AG04450 (cell line): ENCODE data around the gene OR52N5. TPM values are rescaled to one million over a fixed set of nuclear protein-coding genes. Genes with fewer than 3 reads are reported as not detected.

Experiments used
- CTCF ChIA-PET: fragments of 300-600, 350-600 bp; formaldehyde crosslinking; extraction: SDS; loops from one replicate; lab custom pipeline; 2022; ENCODE audit warnings: antibody characterized with exemption, inconsistent platforms; lab: Charles Lee
- POLR2A ChIA-PET: fragments of 350-600 bp; formaldehyde crosslinking; extraction: SDS; loops from one replicate; lab custom pipeline; 2021; ENCODE audit warnings: antibody characterized with exemption, inconsistent platforms; lab: Yijun Ruan, JAX
- DNase-seq: peaks from one replicate; pipeline ENCODE4 v3.0.0-alpha.2; 2011; ENCODE audit warnings: low read depth, low spot score
- H3K27ac ChIP-seq: one replicate; pipeline ENCODE4 v1.5.1; 2012; ENCODE audit warnings: low read depth, low read length, control low read depth
- H3K27me3 ChIP-seq: one replicate; pipeline ENCODE4 v1.6.0; 2012; ENCODE audit warnings: low read length; ENCODE audit not compliant: control insufficient read depth, insufficient read depth
- H3K4me3 ChIP-seq: 2 replicates; pipeline ENCODE4 v1.5.1; 2011; ENCODE audit warnings: mild to moderate bottlenecking, low read depth, low read length, control low read depth
- H3K9me3 ChIP-seq: 2 replicates; pipeline ENCODE4 v1.5.1; 2012; ENCODE audit warnings: low read length; ENCODE audit not compliant: control insufficient read depth, insufficient read depth
- polyA plus RNA-seq: library from polyadenylated mRNA; depleted of rRNA; stranded (reverse); fragments of >200 nt; gene quantifications from 2 replicates; pipeline ENCODE4 v1.2.3, GENCODE V29; 2011; rRNA removed
- TF ChIP-seq, protein P1 (sequence below): IDR thresholded peaks from 2 replicates; pipeline ENCODE4 v1.5.1; 2011; ENCODE audit warnings: low read depth, low read length, control low read depth, inconsistent platforms

OR52N5 gene
- polyA plus RNA-seq, 1 experiment, result not detected

DNA sequence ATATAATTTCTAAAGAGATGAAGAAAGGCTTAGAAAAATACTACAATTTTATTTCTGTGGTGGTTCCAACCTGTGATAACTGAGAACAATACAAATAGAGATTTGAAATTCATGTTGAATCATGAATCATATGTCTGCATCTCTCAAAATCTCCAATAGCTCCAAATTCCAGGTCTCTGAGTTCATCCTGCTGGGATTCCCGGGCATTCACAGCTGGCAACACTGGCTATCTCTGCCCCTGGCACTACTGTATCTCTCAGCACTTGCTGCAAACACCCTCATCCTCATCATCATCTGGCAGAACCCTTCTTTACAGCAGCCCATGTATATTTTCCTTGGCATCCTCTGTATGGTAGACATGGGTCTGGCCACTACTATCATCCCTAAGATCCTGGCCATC lies 46.8 kb downstream of the OR52N5 start, which contains the start of gene OR56B1:
Gene OR56B1 (plus strand): TSS at position 53 of the 400 bp plus-strand sequence. CDS start 69 bp downstream, at position 122.
- ChIA-PET CTCF (interaction anchor here (0.6 kb wide), 1 partner anchor 37 kb away, joined by 3 read pairs; no protein-coding TSS in a partner anchor), POLR2A (no interaction called here)
- Histone ChIP-seq H3K27me3 (no peaks in the 10 kb centered on the region), H3K4me3 (no peak within 1 kb of the TSS), H3K9me3 (no peaks in the 10 kb centered on the region), H3K27ac (no peak within 1 kb of the TSS)
- no peak for DNase-seq
- TF ChIP-seq, protein P1, sequence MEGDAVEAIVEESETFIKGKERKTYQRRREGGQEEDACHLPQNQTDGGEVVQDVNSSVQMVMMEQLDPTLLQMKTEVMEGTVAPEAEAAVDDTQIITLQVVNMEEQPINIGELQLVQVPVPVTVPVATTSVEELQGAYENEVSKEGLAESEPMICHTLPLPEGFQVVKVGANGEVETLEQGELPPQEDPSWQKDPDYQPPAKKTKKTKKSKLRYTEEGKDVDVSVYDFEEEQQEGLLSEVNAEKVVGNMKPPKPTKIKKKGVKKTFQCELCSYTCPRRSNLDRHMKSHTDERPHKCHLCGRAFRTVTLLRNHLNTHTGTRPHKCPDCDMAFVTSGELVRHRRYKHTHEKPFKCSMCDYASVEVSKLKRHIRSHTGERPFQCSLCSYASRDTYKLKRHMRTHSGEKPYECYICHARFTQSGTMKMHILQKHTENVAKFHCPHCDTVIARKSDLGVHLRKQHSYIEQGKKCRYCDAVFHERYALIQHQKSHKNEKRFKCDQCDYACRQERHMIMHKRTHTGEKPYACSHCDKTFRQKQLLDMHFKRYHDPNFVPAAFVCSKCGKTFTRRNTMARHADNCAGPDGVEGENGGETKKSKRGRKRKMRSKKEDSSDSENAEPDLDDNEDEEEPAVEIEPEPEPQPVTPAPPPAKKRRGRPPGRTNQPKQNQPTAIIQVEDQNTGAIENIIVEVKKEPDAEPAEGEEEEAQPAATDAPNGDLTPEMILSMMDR, result no peak

DNA sequence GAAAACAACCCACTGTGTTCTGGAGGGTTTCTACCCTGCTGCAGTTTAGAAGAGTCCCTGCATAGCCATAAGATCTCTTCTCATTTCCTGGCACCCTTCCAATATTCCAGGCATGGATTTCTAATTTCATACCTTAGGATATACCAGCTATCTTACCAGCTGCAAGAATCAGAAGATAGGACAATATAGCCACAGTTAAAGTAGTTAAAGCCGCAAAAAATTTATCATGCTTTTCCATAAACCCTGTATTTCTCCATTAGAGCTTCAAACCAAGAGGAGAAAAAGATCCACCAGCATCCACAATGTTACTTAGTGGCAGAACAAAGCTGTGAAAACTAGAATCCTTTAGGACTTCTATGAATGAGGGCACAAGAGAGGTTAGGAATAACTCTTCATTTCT lies 55.5 kb downstream of the OR52N5 start:
- POLR2A ChIA-PET, result no interaction called here
- Histone ChIP-seq H3K27ac (no peak overlapping the region), H3K9me3 (no peaks in the 10 kb centered on the region), H3K4me3 (no peak overlapping the region), H3K27me3 (peaks cover 3% of the 10 kb centered on the region)
- TF ChIP-seq, protein P1, result no peak
- no peak for DNase-seq
- CTCF ChIA-PET, result interaction anchor here (1.4 kb wide), 1 partner anchor 22 kb away, joined by 4 read pairs; no protein-coding TSS in a partner anchor

GRCh38 chr11:5726351-5726750 lies 56.8 kb downstream of the OR52N5 start:
- TF ChIP-seq, protein P1, result no peak
- CTCF ChIA-PET, result no interaction called here
- POLR2A ChIA-PET, result no interaction called here
- no peak for DNase-seq
- H3K4me3 ChIP-seq, result no peak overlapping the region
- H3K27ac ChIP-seq, result no peak overlapping the region
- peaks cover 3% of the 10 kb centered on the region for H3K27me3 ChIP-seq
- no peaks in the 10 kb centered on the region for H3K9me3 ChIP-seq

Other genes starting within 250 kb of the OR52N5 start
- 0.10 TPM in 1 of 2 replicates, not detected in the other for gene OR52H1, start 234.8 kb downstream of the OR52N5 start, polyA plus RNA-seq
- not detected in 2 replicates for gene OR52B6, start 202.5 kb downstream of the OR52N5 start, polyA plus RNA-seq
- gene TRIM6, start 186.7 kb downstream of the OR52N5 start, polyA plus RNA-seq, result 5.7 and 6.8 TPM in 2 replicates
- 12.8 and 18.3 TPM in 2 replicates for gene TRIM34, start 158.4 kb downstream of the OR52N5 start, polyA plus RNA-seq
- gene TRIM5, start 98.3 kb downstream of the OR52N5 start, polyA plus RNA-seq, result 46.3 and 53.3 TPM in 2 replicates
- 79.9 and 100 TPM in 2 replicates for gene TRIM22, start 93.6 kb downstream of the OR52N5 start, polyA plus RNA-seq
- gene OR56B1, start 46.9 kb downstream of the OR52N5 start, polyA plus RNA-seq, result not detected in 2 replicates
- not detected in 2 replicates for gene OR52N4, start 29.1 kb downstream of the OR52N5 start, polyA plus RNA-seq
- not detected in 2 replicates for gene OR52N1, start 7.9 kb upstream of the OR52N5 start, polyA plus RNA-seq
- gene OR52N2, start 25.6 kb upstream of the OR52N5 start, polyA plus RNA-seq, result not detected in 2 replicates
- not detected in 2 replicates for gene OR52E6, start 58.5 kb upstream of the OR52N5 start, polyA plus RNA-seq
- gene OR52E8, start 74.3 kb upstream of the OR52N5 start, polyA plus RNA-seq, result not detected in 2 replicates
- gene OR52E4, start 97.3 kb upstream of the OR52N5 start, polyA plus RNA-seq, result not detected in 2 replicates
- gene OR52E5, start 109.9 kb upstream of the OR52N5 start, polyA plus RNA-seq, result not detected in 2 replicates
- gene OR56A3, start 158.9 kb upstream of the OR52N5 start, polyA plus RNA-seq, result not detected in 2 replicates
- not detected in 2 replicates for gene OR56A5, start 185.1 kb upstream of the OR52N5 start, polyA plus RNA-seq
- gene OR52L1, start 203.6 kb upstream of the OR52N5 start, polyA plus RNA-seq, result not detected in 2 replicates
- gene OR56A4, start 223.6 kb upstream of the OR52N5 start, polyA plus RNA-seq, result not detected in 2 replicates
- not detected in 2 replicates for gene OR56A1, start 247.4 kb upstream of the OR52N5 start, polyA plus RNA-seq